Loucy (cell line): ENCODE measurements around the gene HCAR1.
"Not testable (repeated sequence)": the region's sequence is repeated elsewhere in the genome, so short reads cannot be mapped to it uniquely, and the experiment has no call there.

Experiments
- EZH2phosphoT487 ChIP-seq: fragments of 200-600 bp; IDR thresholded peaks from 2 replicates; pipeline ENCODE4 v1.6.1; 2018; ENCODE audit warnings: antibody characterized with exemption, mild to moderate bottlenecking, moderate library complexity, borderline replicate concordance
- TF ChIP-seq, protein P1 (sequence below): fragments of 200-600 bp; sonication (generic); conservative IDR thresholded peaks from 2 replicates; pipeline ENCODE4 v1.5.1; 2014; ENCODE audit warnings: mild to moderate bottlenecking, antibody characterized with exemption, low read length

DNA sequence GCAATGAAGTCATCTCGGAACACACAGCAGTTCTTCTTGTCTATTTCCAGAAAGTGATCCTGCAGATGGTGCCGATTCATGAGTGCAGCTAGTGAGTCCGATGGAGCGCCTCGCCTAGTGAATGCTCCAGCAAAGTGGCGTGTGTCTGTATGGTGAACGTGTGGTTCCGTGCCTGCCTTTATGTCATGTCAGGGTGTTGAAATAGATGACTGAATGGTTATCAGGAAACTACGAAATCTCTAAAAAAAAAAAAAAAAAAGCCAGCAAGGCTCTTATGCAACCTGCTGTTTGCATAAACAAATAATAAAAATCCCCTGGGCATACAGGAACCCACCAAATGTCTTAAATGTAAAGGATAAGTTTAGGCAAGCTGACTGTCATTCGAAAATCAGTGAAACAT is 14.0 kb downstream of the HCAR1 start, which contains the start of gene HCAR3:
- TF ChIP-seq, protein P1, sequence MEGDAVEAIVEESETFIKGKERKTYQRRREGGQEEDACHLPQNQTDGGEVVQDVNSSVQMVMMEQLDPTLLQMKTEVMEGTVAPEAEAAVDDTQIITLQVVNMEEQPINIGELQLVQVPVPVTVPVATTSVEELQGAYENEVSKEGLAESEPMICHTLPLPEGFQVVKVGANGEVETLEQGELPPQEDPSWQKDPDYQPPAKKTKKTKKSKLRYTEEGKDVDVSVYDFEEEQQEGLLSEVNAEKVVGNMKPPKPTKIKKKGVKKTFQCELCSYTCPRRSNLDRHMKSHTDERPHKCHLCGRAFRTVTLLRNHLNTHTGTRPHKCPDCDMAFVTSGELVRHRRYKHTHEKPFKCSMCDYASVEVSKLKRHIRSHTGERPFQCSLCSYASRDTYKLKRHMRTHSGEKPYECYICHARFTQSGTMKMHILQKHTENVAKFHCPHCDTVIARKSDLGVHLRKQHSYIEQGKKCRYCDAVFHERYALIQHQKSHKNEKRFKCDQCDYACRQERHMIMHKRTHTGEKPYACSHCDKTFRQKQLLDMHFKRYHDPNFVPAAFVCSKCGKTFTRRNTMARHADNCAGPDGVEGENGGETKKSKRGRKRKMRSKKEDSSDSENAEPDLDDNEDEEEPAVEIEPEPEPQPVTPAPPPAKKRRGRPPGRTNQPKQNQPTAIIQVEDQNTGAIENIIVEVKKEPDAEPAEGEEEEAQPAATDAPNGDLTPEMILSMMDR, result not testable (repeated sequence)
- not testable (repeated sequence) for TF ChIP-seq EZH2phosphoT487
